Activated T-cell treated with anti-CD3 and anti-CD28 coated beads, Interleukin-2, amount 50 U/mL, for 48 hours (primary cell): ENCODE results near the gene C3orf49.

Experiments used
- DNase-seq, 2 experiments: peaks; one replicate each; pipeline ENCODE4 v3.0.0-alpha.2; 2020

Gene C3orf49

GRCh38 chr3:63892773-63893352 is 73.8 kb downstream of the C3orf49 start:
- DNase-seq, result no peak

- DNase-seq, result no peak
These were observed 76.5 kb downstream of the C3orf49 start for GRCh38 chr3:63895422-63896189.

- DNase-seq, result no peak
These were observed 77.4 kb downstream of the C3orf49 start for GRCh38 chr3:63896332-63897030.
